Sigmoid colon (tissue), 4 donors: ENCODE measurements around the gene IVD.

Experiments used
- CTCF ChIP-seq, 4 experiments: fragments of 450-650 bp in 3 of 4; fragments of 200-600 bp in 1 of 4; IDR thresholded peaks; one replicate each; pipeline ENCODE4 v1.5.1; 2016 to 2019; ENCODE audit warnings: antibody characterized with exemption in 4 of 4, mild to moderate bottlenecking in 3 of 4, moderate library complexity in 2 of 4
- EP300 ChIP-seq, 4 donors: sonication (generic); formaldehyde crosslinking; IDR thresholded peaks; one replicate each; pipeline ENCODE4 v1.6.1; 2017; ENCODE audit warnings: antibody characterized with exemption in 4 of 4
- POLR2A ChIP-seq, 2 donors: fragments of 450-650 bp; IDR thresholded peaks; one replicate each; pipeline ENCODE4 v1.6.1; 2016; ENCODE audit warnings: antibody characterized with exemption in 2 of 2, mild to moderate bottlenecking in 2 of 2, moderate library complexity in 2 of 2
- POLR2AphosphoS5 ChIP-seq, 4 donors: sonication (generic); formaldehyde crosslinking; IDR thresholded peaks; one replicate each; pipeline ENCODE4 v1.6.1; 2017; ENCODE audit warnings: antibody characterized with exemption in 4 of 4

DNA sequence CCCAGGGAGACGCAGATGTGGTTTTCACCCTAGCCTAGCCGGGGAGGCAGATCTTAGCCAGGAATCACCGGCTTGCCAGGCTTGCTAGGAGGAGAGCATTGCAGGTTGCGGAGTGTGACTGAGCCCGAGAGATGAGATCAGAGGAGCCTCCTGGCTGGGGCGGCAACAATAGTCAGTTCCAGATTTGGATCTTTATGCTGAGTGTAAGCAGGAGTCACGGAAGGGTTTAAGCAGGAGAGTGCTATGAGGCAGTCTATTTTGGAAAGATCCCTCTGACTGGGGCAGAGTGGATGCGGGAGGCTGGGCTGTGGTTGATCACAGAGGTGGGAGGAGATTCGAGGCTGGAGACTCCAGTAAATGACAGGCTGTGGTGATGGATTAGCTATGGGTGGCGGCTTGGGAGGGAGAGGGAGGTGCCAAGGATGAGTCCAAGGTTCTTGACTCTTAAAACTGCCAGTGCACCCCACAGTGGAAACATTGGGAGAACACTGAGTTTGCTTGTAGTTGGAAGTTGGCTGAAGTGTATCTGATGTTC, 24.7 kb downstream of the IVD start:
- no peak for TF ChIP-seq POLR2A (IDR thresholded peaks at IDR 0.05)
- no peak for TF ChIP-seq CTCF (IDR thresholded peaks at IDR 0.05)
- TF ChIP-seq EP300 (IDR thresholded peaks at IDR 0.05): no peak
- no peak for TF ChIP-seq POLR2AphosphoS5 (IDR thresholded peaks at IDR 0.05)
